Activated CD4-positive, alpha-beta T cell treated with anti-CD3 and anti-CD28 coated beads for 36 hours (primary cell): ENCODE results near the gene SLC35E4. TPM values are rescaled to one million over a fixed set of nuclear protein-coding genes. Genes with fewer than 3 reads are reported as not detected.

ENCODE experiments used
- ATAC-seq: fragments of 200-7000 bp; cut with Tn5 transposase; one replicate; pipeline ENCODE4 v1.10.0; 2021; ENCODE audit warnings: mild to moderate bottlenecking, moderate library complexity
- CTCF ChIA-PET: fragments of 350-600 bp; sonication (Branson Sonifier 250); formaldehyde crosslinking; loops from one replicate; lab custom pipeline; 2021; ENCODE audit warnings: antibody characterized with exemption; lab: Charles Lee
- POLR2A ChIA-PET: fragments of 350-600 bp; sonication (Branson Sonifier 250); formaldehyde crosslinking; loops from one replicate; lab custom pipeline; 2021; ENCODE audit warnings: antibody characterized with exemption, inconsistent platforms; lab: Charles Lee
- DNase-seq: peaks from one replicate; pipeline ENCODE4 v3.0.0-alpha.2; 2020
- H3K27ac Mint-ChIP-seq: one replicate; pipeline ENCODE4 v1.8.0; 2021; ENCODE audit warnings: mixed read lengths
- H3K27me3 Mint-ChIP-seq: one replicate; pipeline ENCODE4 v1.8.0; 2021; ENCODE audit warnings: mixed read lengths
- H3K36me3 Mint-ChIP-seq: one replicate; pipeline ENCODE4 v1.8.0; 2021; ENCODE audit warnings: low read depth, mixed read lengths
- H3K4me1 Mint-ChIP-seq: one replicate; pipeline ENCODE4 v1.8.0; 2021; ENCODE audit warnings: mixed read lengths
- H3K4me3 Mint-ChIP-seq: one replicate; pipeline ENCODE4 v1.8.0; 2021; ENCODE audit warnings: mild to moderate bottlenecking, moderate library complexity, mixed read lengths
- H3K9me3 Mint-ChIP-seq: one replicate; pipeline ENCODE4 v1.8.0; 2021; ENCODE audit warnings: low read depth, mixed read lengths
- intact Hi-C, 2 experiments: fragments of 100-400 bp; cut with DNase I in 1 of 2; cut with micrococcal nuclease in 1 of 2; formaldehyde crosslinking; loops; one replicate each; pipeline versions ENCODE4 v1.14.2 to v1.15.1; 2022 to 2024; cut with DNase I, micrococcal nuclease
- total RNA-seq, 2 experiments: library from RNA; stranded (reverse); gene quantifications; one replicate each; pipeline ENCODE4 v1.2.3, GENCODE V29; 2021

Gene SLC35E4
- total RNA-seq, 2 experiments from 2014 or later, result 3.6 to 4.3 TPM

DNA sequence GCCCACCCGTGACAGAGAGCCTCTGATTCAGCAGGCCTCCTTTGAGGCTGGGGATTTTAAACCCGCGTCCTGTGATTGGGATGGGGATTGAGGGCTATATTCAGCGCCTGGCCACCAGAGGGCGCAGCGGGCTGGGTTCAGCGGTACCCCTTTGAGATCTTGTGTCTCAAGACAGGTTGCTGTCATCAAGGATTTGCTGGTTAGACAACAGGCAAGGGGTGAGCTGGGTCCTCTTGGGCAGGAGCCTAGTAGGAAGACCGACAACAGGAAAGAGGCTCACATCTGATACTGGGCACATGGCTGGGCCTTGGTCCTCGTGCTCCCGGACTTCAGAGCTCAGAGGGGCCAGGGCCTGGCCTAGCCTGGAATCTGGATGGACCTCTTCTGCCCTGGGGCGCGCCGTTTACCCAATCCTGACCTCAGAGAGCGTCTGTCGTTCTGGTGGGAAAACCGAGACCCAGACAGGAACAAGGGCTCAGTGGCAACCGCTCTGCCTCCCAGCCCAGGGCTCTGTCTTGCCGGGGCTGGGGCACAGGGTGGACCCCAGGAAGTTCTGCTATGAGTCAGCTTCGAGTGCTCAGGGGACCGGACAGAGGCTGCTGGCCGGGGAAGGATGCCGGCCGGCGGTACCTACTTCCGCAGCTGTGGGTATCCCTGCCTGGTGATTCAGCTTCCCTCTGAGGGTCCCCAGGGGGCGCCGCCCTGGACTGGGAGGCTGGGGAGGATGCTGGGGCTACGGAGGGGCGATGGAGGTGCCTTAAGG, 929 bp upstream of the SLC35E4 start:
- DNase-seq (peak; percentile 95), ATAC-seq (peak; percentile 77)
- ChIA-PET CTCF (interaction anchor here (0.5 to 7.0 kb wide), 34 partner anchors 9 to 591 kb away, joined by 3 to 97 read pairs (median 5); partner anchors contain the start of genes DUSP18 and LIMK2), POLR2A (interaction anchor here (0.6 to 1.4 kb wide), 3 partner anchors 109 to 489 kb away, joined by 3 to 8 read pairs (median 3); no protein-coding TSS in a partner anchor)
- H3K27me3 Mint-ChIP-seq, result no peaks in the 10 kb centered on the region
- H3K4me3 Mint-ChIP-seq, result peak overlapping the region; percentile 75
- peaks cover 22% of the 10 kb centered on the region for H3K4me1 Mint-ChIP-seq
- peaks cover 7% of the 10 kb centered on the region for H3K36me3 Mint-ChIP-seq
- H3K9me3 Mint-ChIP-seq, result peaks cover 4% of the 10 kb centered on the region
- intact Hi-C loops, result loop anchor here (1.0 to 5.0 kb wide), 12 partner anchors 10 to 653 kb away; partner anchors contain the start of genes DUSP18 (in 2 of the 2), OSBP2 (in 2 of the 2), MORC2 (in 1 of the 2) and TUG1 (in 1 of the 2)
- H3K27ac Mint-ChIP-seq, result peak overlapping the region; percentile 84

DNA sequence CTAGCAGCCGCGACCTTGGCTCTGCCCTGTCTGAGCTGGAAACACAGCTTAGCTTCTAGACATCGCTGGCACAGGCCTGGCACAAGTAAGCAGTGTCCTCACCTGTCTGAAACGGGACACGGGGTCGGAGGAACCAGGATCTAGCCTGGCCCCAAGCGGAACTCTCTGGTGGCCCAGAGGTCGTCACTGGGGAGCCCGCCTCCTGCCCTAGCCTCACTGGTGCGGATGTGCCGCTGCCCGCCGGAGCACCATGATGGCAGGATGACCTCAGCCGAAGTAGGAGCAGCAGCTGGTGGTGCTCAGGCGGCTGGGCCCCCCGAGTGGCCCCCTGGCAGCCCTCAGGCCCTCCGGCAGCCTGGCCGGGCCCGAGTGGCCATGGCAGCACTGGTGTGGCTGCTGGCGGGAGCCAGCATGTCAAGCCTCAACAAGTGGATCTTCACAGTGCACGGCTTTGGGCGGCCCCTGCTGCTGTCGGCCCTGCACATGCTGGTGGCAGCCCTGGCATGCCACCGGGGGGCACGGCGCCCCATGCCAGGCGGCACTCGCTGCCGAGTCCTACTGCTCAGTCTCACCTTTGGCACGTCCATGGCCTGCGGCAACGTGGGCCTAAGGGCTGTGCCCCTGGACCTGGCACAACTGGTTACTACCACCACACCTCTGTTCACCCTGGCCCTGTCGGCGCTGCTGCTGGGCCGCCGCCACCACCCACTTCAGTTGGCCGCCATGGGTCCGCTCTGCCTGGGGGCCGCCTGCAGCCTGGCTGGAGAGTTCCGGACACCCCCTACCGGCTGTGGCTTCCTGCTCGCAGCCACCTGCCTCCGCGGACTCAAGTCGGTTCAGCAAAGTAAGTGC, 871 bp downstream of the SLC35E4 start:
- peaks cover 7% of the 10 kb centered on the region for H3K36me3 Mint-ChIP-seq
- peak overlapping the region; percentile 76 for H3K27ac Mint-ChIP-seq
- POLR2A ChIA-PET, result interaction anchor here (0.6 to 1.5 kb wide), 4 partner anchors 8 to 446 kb away, joined by 3 to 9 read pairs (median 5); no protein-coding TSS in a partner anchor
- intact Hi-C loops, result loop anchor here in 1 of 2 experiments (5.0 kb wide), 1 partner anchor 651 kb away; no protein-coding TSS in a partner anchor
- H3K4me3 Mint-ChIP-seq, result peak overlapping the region; percentile 75
- no peaks in the 10 kb centered on the region for H3K27me3 Mint-ChIP-seq
- peaks cover 4% of the 10 kb centered on the region for H3K9me3 Mint-ChIP-seq
- peaks cover 22% of the 10 kb centered on the region for H3K4me1 Mint-ChIP-seq
- no peak for ATAC-seq
- peak; percentile 46 for DNase-seq
- CTCF ChIA-PET, result interaction anchor here (0.9 to 7.0 kb wide), 6 partner anchors 12 to 284 kb away, joined by 3 to 97 read pairs (median 6); no protein-coding TSS in a partner anchor

DNA sequence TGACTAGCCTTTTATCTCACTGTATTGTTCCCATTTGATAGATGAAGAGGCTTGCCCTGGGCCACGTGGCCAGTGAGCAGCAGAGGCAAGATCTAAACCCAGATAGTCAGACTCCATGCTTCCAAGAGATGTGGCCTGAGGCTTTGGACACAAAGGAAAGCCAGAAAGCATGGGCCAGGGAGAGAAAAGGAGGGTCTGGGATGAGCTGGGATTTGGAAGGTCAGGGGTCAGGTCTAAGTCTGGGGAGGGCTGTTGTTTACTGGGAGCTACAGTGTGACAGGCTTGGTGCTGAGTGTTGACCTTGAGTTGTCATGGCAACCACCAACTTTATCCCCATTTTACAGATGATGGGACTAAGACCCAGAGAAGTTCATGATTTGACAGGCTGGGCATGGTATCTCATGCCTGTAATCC, 2.1 kb downstream of the SLC35E4 start:
- H3K36me3 Mint-ChIP-seq, result peaks cover 7% of the 10 kb centered on the region
- ATAC-seq (no peak), DNase-seq (no peak)
- peaks cover 4% of the 10 kb centered on the region for H3K9me3 Mint-ChIP-seq
- ChIA-PET POLR2A (no interaction called here), CTCF (interaction anchor here (7.0 kb wide), 1 partner anchor 119 kb away, joined by 97 read pairs; no protein-coding TSS in a partner anchor)
- intact Hi-C loops, result loop anchor here in 1 of 2 experiments (5.0 kb wide), 1 partner anchor 650 kb away; no protein-coding TSS in a partner anchor
- H3K4me1 Mint-ChIP-seq, result peaks cover 23% of the 10 kb centered on the region
- no peaks in the 10 kb centered on the region for H3K27me3 Mint-ChIP-seq
- no peak overlapping the region for H3K27ac Mint-ChIP-seq
- peak overlapping the region; percentile 75 for H3K4me3 Mint-ChIP-seq

DNA sequence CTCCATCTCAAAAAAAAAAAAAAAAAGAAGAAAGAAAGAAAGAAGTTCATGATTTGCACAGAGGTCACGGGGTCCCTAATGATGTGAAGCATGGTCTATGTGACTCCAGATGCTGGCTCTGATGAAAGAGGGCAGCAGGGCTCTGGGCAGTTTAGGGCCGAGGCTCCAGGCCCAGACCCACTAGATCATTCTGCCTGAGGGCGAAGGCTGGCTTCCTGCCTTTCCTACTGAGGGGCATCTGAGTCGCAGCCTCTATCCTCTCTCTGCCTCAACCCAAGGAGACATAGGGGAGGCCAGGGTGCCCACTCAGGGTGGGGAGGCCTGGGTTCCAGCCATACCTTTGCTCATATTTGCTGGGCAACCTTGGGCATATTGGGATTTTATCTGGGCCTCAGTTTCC, 4.8 kb downstream of the SLC35E4 start:
- POLR2A ChIA-PET, result interaction anchor here (0.6 kb wide), 1 partner anchor 9 kb away, joined by 3 read pairs; no protein-coding TSS in a partner anchor
- intact Hi-C loops, result loop anchor here in 1 of 2 experiments (10.0 kb wide), 1 partner anchor 1844 kb away; no protein-coding TSS in a partner anchor
- DNase-seq, result no peak
- Mint-ChIP-seq H3K36me3 (peaks cover 7% of the 10 kb centered on the region), H3K9me3 (peaks cover 4% of the 10 kb centered on the region), H3K27ac (no peak overlapping the region), H3K27me3 (no peaks in the 10 kb centered on the region), H3K4me3 (no peak overlapping the region), H3K4me1 (peaks cover 37% of the 10 kb centered on the region)
- CTCF ChIA-PET, result no interaction called here
- ATAC-seq, result no peak

DNA sequence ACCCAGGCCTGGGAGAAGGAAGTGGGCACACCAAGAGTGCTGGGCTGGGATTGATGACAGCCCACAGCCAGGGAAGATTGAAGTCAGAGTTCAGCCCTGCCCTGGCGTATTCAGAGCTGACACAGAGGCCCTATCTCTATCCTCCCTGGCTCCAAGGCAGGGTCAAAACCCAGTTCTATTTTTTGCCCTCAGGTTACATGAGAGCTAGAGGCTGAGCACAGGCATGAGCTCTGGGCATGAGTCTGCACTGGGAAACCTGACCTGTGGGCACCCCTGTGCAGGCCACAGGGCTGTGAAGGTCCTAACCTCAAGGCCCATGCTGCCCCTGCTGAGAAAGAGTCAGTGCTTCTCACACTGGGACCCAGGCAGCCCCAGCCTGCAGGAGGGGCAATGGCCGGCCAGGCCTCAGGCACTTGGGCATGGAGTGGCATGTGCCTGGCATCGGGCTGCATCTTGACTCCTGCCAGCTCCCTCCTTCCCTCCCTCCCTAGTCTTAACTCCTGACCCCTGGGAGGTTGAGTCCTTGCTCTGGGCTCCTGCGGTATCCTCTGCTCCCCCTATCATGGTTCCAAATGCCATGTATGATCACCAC, 5.4 kb downstream of the SLC35E4 start:
- ChIA-PET POLR2A (interaction anchor here (0.6 kb wide), 1 partner anchor 50 kb away, joined by 3 read pairs; no protein-coding TSS in a partner anchor), CTCF (interaction anchor here (0.6 kb wide), 1 partner anchor 966 kb away, joined by 3 read pairs; no protein-coding TSS in a partner anchor)
- intact Hi-C loops, result loop anchor here in 1 of 2 experiments (10.0 kb wide), 1 partner anchor 1844 kb away; no protein-coding TSS in a partner anchor
- DNase-seq (no peak), ATAC-seq (no peak)
- H3K9me3 Mint-ChIP-seq, result peaks cover 4% of the 10 kb centered on the region
- H3K36me3 Mint-ChIP-seq, result peaks cover 7% of the 10 kb centered on the region
- H3K4me1 Mint-ChIP-seq, result peaks cover 36% of the 10 kb centered on the region
- no peak overlapping the region for H3K27ac Mint-ChIP-seq
- no peaks in the 10 kb centered on the region for H3K27me3 Mint-ChIP-seq
- no peak overlapping the region for H3K4me3 Mint-ChIP-seq

DNA sequence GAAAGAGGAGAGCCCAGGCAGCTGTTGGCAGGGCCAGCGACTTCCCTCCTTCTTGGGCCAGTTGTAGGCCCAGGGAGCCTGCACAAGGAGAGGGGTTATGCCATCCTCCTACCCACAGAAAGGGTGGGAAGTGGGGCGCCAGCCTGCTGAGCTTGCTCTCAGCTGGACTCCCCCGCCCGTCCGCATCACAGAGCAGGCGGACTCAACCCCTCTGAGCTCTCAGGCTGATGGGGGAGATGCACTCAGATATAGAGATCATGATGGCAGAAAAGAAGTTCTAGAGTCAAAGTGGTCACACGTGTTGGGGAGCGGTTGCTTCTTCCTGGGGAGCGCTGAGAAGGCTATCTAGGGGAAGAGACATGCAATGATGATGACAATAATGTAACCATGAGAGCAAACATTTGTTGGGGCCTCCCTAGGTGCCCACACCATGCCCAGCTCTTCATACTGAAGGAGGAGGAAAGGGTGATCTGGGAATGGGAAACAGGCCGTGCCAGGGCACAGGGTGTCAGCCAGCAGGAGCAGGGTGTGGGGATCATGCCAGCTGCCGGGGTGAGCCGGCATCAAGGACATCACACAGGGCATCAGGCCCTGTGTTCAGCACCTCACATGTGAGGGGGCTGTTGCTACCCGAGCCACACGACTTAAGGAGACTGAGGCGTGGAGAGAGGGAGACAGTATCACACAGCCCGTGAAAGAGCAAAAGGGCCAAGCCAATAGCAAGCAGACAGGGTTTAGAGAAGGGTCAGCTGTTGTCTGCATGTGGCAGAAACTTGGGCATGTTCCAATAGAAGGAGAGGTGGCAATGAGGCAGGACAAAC, 7.7 kb downstream of the SLC35E4 start:
- intact Hi-C loops, result loop anchor here in 1 of 2 experiments (10.0 kb wide), 1 partner anchor 1842 kb away; no protein-coding TSS in a partner anchor
- H3K4me3 Mint-ChIP-seq, result peak overlapping the region; percentile 8
- peaks cover 24% of the 10 kb centered on the region for H3K4me1 Mint-ChIP-seq
- POLR2A ChIA-PET, result interaction anchor here (0.7 to 1.4 kb wide), 3 partner anchors 7 to 100 kb away, joined by 4 to 9 read pairs (median 6); partner anchors contain the start of genes SLC35E4 and TCN2
- H3K27ac Mint-ChIP-seq, result peak overlapping the region; percentile 84
- H3K9me3 Mint-ChIP-seq, result peaks cover 4% of the 10 kb centered on the region
- ATAC-seq (no peak), DNase-seq (no peak)
- peaks cover 7% of the 10 kb centered on the region for H3K36me3 Mint-ChIP-seq
- no peaks in the 10 kb centered on the region for H3K27me3 Mint-ChIP-seq
- CTCF ChIA-PET, result interaction anchor here (0.6 to 2.2 kb wide), 6 partner anchors 9 to 362 kb away, joined by 3 to 10 read pairs (median 6); partner anchors contain the start of genes DUSP18 and SLC35E4

DNA sequence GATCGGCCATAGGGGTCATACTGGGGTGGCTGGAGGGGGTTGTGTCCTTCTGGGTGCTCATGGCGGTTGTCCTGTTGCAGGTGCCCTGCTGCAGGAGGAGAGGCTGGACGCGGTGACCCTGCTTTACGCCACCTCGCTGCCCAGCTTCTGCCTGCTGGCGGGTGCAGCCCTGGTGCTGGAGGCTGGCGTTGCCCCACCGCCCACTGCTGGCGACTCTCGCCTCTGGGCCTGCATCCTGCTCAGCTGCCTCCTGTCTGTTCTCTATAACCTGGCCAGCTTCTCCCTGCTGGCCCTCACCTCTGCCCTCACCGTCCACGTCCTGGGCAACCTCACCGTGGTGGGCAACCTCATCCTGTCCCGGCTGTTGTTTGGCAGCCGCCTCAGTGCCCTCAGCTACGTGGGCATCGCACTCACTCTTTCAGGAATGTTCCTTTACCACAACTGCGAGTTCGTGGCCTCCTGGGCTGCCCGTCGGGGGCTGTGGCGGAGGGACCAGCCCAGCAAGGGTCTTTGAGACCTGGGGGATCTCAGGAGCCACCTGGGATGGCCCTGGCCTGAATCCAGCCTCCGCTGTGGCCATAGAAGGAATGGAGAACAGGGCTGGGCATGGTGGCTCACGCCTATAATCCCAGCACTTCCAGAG, 11.1 kb downstream of the SLC35E4 start:
- no peak for DNase-seq
- ChIA-PET POLR2A (interaction anchor here (0.8 kb wide), 1 partner anchor 21 kb away, joined by 3 read pairs; no protein-coding TSS in a partner anchor), CTCF (interaction anchor here (1.4 kb wide), 1 partner anchor 12 kb away, joined by 4 read pairs; the partner anchor contains the start of gene SLC35E4)
- Mint-ChIP-seq H3K27me3 (no peaks in the 10 kb centered on the region), H3K9me3 (no peaks in the 10 kb centered on the region), H3K27ac (no peak overlapping the region), H3K36me3 (peaks cover 3% of the 10 kb centered on the region), H3K4me3 (no peak overlapping the region), H3K4me1 (peaks cover 41% of the 10 kb centered on the region)
- no peak for ATAC-seq
- intact Hi-C loops, result loop anchor here in 1 of 2 experiments (10.0 kb wide), 1 partner anchor 1838 kb away; no protein-coding TSS in a partner anchor

DNA sequence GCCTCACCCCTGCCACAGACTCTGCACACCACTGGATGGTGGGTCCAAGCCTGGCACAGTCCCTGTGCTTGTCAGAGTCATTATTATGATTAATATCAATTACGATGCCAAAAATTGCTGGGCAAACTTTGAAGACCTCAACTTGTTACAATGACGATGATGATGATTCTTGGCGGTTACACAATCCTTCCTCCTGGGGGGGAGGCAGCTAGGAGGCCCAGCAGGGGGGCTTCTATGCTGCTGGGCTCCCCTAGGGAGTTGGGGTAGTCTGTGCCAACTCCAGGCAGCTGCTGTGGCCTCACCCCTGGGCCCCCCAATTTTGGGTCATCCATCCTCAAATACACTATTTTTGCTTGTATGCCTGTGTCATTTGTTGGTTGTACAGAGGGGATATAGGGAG, 12.0 kb downstream of the SLC35E4 start:
- intact Hi-C loops, result loop anchor here in 1 of 2 experiments (10.0 kb wide), 1 partner anchor 1837 kb away; no protein-coding TSS in a partner anchor
- no peaks in the 10 kb centered on the region for H3K27me3 Mint-ChIP-seq
- ATAC-seq (no peak), DNase-seq (no peak)
- peaks cover 3% of the 10 kb centered on the region for H3K36me3 Mint-ChIP-seq
- POLR2A ChIA-PET, result no interaction called here
- H3K4me1 Mint-ChIP-seq, result peaks cover 44% of the 10 kb centered on the region
- CTCF ChIA-PET, result no interaction called here
- H3K4me3 Mint-ChIP-seq, result no peak overlapping the region
- no peak overlapping the region for H3K27ac Mint-ChIP-seq
- H3K9me3 Mint-ChIP-seq, result no peaks in the 10 kb centered on the region

DNA sequence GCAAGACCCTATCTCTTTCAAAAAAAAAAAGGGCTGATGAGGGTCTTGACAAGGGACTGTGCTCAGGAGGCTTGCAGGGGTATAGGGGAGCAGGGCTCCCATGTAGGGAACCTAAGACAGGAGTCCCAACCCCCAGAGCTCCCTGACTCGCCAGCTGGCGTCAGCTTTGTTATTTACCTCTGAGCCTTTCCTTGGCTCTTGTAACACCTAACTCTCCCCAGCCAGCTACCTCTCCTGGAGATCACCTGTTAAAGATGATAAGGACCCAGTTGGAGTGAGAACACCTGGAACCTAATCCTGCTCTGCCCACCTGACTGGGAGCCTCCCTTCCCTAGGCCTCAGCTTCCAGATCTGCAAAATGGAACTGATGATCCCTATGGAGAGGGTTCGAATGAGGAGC, 13.2 kb downstream of the SLC35E4 start:
- Mint-ChIP-seq H3K4me3 (no peak overlapping the region), H3K4me1 (peaks cover 38% of the 10 kb centered on the region), H3K36me3 (peaks cover 3% of the 10 kb centered on the region), H3K27ac (peak overlapping the region; percentile 75), H3K27me3 (no peaks in the 10 kb centered on the region), H3K9me3 (no peaks in the 10 kb centered on the region)
- ChIA-PET CTCF (interaction anchor here (0.7 to 2.0 kb wide), 4 partner anchors 12 to 106 kb away, joined by 3 to 8 read pairs (median 6); partner anchors contain the start of gene SLC35E4), POLR2A (interaction anchor here (0.8 to 1.5 kb wide), 2 partner anchors 18 to 641 kb away, joined by 3 read pairs; no protein-coding TSS in a partner anchor)
- intact Hi-C loops, result loop anchor here (1.0 to 10.0 kb wide), 5 partner anchors 14 to 1836 kb away; partner anchors contain the start of genes DUSP18 (in 2 of the 2), SLC35E4 (in 2 of the 2) and OSBP2 (in 1 of the 2)
- DNase-seq (peak; percentile 20), ATAC-seq (no peak)
